GM12874 (cell line): ENCODE data around the gene MEGF8.

ENCODE experiments used
- CTCF ChIP-seq: IDR thresholded peaks from 2 replicates; pipeline ENCODE4 v1.5.1; 2011; ENCODE audit warnings: low read depth, mild to moderate bottlenecking, control low read depth, low read length, moderate library complexity; ENCODE audit not compliant: insufficient read depth

Gene MEGF8

GRCh38 chr19:42412227-42412626 is 86.8 kb downstream of the MEGF8 start:
- TF ChIP-seq CTCF, result no peak

DNA sequence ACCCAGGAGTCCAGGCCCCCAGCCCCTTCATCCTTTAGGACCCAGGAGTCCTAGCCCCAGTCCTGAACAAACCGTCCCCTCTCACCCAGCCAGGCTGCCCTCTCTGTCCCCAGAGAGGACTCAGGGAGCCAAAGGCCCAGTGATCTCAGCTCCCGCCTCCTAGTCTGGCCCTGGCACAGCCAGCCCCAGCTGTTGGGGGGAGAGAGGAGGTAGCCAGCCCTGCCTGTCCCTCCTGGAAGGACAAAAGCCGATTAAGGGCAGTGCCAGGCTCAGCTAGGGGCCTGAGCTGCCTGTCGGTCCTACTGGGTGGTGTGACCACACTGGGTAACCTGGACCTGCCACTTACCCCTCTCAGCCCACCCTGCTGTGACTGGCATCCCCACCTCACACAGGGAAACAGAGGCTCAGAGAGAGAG is 87.2 kb downstream of the MEGF8 start:
- TF ChIP-seq CTCF, result no peak

DNA sequence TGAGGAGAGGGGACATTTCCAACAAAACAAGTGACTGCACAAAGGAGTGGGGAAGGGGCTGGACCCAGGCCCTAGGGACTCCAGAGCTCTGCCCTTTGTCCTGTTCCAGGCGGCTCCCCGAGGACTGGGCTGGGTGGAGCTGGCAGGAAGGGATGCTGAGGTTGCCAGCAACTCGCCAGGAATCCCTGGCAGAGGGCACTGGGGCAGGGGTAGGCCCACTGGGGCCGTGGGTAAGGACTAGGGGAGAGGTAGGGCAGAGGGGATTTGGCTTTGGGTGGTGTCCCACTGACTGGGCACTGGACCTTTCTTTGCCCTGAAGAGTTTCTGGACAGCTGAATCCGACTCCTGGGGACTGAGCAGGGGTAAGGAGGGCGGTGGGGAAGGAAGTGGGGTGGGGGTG is 93.9 kb downstream of the MEGF8 start:
- no peak for TF ChIP-seq CTCF

DNA sequence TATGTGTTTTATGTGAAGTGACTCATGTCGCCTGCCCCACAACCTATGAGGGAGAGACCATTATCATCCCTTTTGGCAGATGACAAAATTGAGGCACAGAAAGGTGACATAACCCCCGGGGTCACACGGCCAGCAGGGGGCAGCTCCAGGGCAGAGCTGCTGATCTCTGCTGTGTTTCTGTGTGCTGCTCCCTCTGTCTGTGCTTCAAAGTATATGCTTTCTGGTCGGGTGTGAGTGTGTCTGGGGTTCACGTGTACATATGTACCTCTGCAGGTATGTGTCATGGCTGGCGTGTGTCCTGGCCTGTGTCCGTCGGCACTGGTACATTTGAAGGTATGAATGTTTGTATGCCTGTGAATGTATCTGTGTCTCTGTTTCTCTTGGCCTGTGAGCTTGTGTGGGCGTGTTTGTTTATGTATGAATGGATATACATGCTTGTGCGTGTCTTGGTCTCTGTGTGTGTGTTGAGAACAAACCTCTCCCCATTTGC is 94.7 kb downstream of the MEGF8 start:
- peak; percentile 96 for TF ChIP-seq CTCF

- TF ChIP-seq CTCF, result no peak
Measured at GRCh38 chr19:42421101-42421500, 95.7 kb downstream of the MEGF8 start.

DNA sequence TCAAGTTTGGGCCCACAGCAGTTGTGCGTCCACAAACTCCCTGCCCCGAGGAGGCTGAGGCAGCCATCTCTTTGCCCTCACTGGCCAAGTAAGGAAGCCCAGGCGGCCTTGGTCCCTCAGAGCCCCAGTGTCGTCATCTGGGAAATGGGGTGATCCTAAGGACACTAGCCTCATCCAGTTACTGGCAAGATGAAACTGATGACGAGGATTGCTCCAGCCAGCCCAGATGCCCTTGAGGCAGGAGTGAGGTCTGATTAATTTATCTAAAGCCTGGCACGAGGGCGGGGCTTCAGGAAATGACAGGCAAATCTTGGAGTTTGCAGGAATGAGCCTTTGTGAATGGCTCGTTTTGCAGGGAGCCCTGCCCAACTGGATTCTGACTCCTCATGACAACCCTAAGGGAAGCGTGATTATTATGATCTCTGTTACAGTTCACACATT is 96.2 kb downstream of the MEGF8 start:
- no peak for TF ChIP-seq CTCF

- no peak for TF ChIP-seq CTCF
Measured at GRCh38 chr19:42422092-42422900, 96.9 kb downstream of the MEGF8 start.
